SK-N-MC (cell line): Measurements from ENCODE around the gene DLG2.

Source experiments
- EZH2 ChIP-seq: fragments of 200-600 bp; sonication (generic); IDR thresholded peaks from one replicate; pipeline ENCODE4 v1.6.1; 2017; ENCODE audit warnings: antibody characterized with exemption
- FOXP2 ChIP-seq: optimal IDR thresholded peaks from 2 replicates; pipeline ENCODE3; 2011; ENCODE audit warnings: mild to moderate bottlenecking, moderate library complexity; ENCODE audit not compliant: insufficient read depth; ENCODE audit errors: extremely low read length, control extremely low read depth
- POLR2AphosphoS5 ChIP-seq: IDR thresholded peaks from 2 replicates; pipeline ENCODE4 v1.6.1; 2012; ENCODE audit warnings: mild to moderate bottlenecking, low read depth, low read length, borderline replicate concordance

GRCh38 chr11:83483808-83484207, 2143.3 kb downstream of the DLG2 start:
- TF ChIP-seq EZH2: no peak
- TF ChIP-seq POLR2AphosphoS5: no peak
- TF ChIP-seq FOXP2: no peak
